ENCODE data around the gene TEX47.

Gene TEX47

DNA sequence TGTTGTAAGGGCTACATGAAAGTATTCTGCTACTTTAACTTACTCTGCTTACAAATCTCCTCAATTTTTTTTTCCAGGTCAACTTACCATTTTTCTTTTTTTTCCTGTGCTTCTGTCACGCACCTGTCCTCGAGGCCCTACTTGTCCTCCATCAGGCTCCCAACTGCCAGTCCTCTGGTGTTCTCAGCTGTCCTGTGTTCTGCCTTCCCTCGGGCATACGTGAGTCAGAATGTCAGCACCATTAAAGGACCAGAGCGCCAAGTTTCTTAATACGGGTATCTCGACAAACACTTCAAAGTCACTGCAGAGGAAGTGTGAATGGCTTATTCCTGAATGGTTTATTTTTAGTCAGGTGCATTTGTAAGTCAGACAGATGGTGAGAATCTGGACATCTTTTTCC lies at the start of gene TEX47:
Gene TEX47, minus strand, starts transcription at position 185 of the 400 bp plus-strand sequence. CDS start 795 bp downstream, outside the sequence.
- DNase-seq: no peak

DNA sequence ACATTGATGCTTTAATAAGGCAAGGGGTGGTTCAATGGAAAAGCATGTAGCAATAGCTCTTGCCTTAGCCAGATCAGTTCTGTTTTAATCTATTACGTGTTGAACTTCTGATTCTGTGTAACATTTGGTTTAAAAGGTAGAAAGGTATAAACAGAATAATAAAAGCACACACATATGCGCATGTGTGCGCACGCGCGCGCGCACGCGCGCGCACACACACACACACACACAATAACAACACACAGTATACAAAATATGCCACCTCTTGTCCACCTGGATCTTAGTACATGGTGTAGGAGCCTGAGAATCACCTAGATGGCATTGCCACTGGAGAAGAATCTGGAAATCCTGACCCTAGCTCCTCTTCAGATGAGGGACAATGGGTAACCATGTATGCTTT lies 49.6 kb upstream of the TEX47 start:
- no peak for DNase-seq

DNA sequence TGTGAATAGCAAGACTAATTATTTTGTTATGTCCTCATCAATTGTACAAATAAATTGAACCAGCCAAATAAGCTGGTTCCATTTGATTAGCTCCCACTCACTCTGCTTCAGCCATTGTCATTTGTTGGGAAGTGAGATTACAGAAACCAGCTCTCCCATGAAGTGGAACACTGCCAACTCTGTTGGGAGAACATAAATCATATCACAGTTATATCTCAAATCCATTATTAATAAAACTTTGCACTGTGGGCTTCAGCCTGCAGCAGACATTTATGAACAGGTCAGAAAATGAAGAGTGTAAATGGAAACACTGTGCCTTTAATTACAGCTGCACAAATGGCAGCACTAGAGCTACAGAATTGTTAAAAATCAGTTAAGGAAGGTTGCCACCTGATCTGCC lies 46.7 kb upstream of the TEX47 start:
- no peak for DNase-seq

DNA sequence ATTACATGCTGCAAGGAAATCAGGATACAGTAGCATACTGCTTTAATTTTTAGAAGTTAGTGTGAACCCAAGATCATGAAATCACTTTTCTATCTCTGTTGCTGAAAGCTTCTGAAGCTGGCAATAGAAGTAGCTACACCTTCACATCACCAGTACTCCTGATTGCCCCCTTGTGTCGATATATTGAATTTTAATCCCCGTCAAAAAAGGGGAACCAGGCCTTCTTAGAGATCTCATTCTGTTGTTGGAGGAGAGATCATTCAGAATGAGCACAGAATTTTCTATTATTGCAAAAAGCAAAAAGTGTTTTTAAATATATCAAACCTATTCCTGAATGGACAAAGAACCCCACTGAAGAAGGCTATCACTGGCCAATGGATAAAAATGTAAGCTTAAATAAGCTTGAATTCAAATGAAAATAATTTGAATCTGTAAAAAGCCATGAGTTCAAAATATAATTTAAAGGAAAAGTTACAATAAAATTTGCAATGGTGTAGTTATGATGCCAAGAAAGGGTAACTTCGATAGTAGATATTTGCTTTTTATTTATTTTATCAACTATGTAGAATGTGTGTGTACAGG lies 39.7 kb upstream of the TEX47 start:
- DNase-seq: no peak

DNA sequence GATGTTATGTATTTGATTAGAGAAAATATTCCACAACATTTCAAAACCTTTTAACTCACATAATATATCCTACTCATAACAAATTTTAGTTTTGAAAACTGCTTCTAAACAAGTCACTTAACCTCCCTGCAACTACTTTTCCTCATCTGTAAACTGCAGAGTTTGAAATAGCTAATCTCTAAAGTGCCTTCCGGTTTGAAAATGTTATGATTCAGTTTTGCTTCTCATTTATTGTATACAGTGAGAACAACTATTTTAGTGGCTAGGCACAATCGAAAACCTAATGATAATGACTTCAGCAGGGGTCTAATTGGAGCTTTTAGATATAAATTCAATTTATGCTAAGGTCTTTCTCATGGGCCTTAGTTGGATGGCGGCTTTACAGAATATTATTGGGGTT lies 30.7 kb upstream of the TEX47 start:
- no peak for DNase-seq

DNA sequence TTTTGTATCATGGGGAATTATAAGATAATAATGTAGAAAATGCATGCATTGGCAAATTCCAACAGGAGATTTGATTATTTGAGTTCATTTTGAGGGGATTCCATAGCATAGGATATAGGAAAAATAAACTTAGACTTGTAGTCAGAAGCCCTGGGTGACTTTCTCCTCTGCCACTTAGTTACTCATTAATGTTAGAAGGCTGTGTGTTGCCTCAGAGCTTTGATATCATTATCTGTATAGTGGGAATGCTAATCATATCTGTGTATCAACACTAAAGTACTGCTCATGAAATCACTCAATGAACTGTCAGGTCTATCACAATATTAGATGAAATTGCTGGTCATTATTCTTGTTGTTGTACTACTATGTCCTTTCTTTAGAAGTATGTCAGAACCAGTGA lies 23.0 kb upstream of the TEX47 start:
- DNase-seq: no peak

DNA sequence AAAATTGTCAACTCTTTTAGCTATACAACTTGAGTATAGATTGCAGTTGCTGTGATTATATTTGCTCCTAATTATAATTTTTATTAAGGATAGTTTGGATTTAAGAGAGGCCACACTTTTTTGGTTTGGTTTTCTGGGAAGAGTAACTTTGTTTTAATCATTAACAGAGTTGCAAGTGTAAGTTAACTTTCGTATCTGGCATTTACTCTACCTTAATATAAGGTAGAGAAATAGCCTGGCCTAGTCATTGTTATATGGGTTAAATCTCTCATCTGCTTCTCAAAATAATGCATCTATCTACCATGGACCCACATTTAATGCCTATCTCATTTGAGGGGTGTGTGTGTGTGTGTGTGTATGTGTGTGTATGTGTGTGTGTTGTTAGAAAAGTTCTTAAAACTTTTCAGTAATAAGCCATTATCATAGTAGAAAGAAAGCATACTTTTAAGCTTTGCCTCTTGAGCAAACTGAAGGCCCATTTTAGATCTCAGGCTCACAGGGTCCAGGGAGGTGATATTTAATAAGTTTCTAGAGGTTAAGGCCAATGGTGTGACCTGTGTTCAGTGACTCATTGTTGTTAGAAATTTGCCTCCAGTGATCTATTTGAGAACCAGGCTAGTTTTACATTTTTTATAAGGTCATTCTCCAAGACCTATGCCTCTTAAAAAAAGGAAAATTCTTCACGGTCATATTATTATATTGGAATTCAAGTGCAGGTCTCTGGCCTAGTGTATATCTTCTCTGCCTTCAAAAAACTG lies 10.9 kb upstream of the TEX47 start:
- no peak for DNase-seq

DNA sequence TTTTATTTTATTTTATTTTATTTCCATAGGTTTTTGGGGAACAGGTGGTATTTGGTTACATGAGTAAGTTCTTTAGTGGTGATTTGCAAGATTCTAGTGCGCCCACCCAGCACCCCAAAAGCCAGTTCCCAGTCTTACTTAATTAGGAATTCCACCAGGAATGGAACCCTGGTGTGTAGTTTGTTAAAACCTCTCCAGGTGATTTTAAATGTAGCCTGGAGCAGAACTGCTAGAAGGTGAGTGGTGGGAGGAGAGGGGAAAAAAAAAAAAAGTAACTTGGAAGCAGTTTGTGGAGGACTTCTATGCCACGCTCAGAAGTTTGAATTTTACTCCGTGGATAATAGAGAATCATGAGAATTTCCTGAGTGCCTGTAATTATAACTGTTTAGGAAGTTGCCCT lies 5.5 kb upstream of the TEX47 start:
- DNase-seq: no peak

DNA sequence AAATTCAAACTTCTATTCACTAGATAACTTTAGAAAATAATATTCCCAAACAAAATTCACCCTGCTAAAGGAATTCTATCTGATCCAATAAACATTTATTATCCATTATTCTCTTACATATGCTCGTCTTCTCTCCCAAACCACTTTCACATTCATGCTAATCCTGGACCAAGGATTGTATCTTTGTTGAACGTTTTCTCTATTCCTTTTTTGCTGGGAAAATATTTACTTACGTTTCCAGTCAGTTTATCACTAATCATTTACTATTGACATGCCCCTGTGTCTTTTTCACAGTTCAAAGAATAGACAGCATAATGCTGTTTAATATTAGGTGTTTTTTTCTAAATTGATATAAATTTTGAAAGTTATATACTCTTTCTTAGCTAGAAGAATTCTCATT lies 3.2 kb downstream of the TEX47 start:
- DNase-seq: no peak

DNA sequence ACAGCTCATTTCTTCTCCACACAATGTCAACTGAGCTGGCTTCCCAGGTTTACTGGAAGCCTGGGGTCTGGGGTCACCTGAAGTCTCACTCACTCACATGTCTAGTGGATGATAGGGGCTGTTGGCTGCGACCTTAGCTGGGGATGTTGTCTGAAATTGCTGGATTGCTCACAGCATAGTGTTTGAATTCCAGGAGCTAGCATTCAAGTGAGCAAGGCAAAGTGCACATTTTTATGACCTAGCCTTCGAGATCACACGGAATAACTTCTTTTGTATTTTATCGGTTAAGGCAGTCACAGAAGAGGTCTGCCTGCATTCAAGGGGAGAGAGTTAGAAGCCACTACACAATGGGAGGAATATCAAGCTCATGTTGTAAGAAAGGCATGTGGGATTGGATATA lies 3.6 kb downstream of the TEX47 start:
- no peak for DNase-seq

DNA sequence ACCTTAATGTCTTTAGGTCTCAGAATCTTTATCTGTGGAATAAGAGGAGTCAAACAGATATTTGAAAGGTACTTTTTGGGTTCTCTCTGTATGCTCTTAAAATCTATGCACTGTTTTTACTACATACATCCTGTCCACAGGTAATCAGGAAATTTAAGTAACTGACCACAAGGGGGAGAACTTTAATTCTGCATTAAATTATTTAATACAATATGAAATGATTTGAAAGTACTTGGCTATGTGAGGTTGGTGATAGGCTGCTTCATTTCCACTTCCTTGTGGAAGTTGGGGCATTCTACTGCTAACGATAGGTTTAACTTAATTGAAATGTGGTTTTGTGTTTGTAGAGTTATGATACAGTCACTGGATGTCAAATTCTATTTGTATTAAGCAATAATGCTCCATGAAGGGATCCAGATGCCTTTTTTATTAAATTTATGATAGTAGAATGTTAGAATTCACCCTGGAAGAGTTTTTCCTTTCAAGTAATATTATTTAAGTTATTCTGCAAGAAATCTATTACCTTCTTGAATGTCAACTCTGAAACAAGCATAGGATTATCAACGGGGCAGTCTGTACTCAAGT lies 6.0 kb downstream of the TEX47 start:
- DNase-seq: no peak

DNA sequence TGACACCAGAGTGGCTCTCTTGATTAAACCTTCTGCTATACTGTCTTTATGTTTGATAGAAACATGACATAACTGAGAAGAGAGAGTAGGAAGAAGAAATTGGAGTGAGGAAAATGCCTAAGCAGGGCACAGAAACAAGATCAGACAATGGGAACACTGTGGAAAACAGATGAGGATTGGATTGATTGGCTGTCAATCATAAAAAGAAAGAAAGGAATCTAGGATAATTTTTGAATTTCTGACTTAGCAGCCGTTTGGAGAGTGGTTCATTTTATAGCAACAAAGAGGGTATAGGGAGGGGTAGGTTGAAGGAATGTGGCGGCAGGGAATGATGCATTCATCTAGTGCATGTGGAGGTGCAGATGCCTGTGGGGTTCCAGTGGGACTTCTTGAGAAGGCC lies 7.8 kb downstream of the TEX47 start:
- DNase-seq: no peak

DNA sequence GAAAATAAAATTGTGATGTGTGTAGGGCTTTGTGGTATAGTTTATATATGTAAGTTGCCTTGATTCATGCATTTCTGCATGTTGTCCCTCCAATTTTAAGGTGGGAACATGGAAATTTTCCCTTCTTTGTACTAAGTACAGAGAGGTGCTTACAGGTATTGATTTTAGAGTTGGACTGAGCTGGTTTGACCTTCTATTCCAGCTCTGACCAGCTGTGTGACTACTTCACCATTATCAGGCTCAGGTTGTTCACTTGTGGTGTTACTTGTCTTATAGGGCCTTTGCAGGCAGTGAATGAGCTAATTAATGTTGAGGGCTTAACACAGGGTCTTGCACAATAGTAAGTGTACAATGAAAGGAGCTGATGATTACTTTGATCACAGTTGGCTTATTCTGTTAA lies 19.7 kb downstream of the TEX47 start:
- DNase-seq: no peak

DNA sequence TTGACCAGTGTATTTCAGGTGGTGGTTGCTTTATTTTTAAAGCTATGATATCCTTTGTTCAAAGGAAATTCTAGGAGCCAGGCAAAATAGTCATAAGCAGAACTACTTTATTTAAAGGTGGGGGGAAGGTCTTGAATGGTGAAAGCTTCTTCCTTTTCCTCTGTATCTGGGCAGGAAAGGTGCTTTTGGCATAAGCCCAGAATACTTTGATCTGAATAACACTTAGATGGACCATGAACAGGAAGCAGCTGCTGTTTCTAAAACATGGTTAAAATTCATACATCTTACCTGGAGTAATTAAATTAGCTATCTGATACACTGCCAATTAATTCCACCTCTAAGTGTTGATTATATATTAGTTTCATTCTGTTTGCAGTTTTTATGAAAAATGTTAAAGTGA lies 22.8 kb downstream of the TEX47 start:
- DNase-seq: no peak

DNA sequence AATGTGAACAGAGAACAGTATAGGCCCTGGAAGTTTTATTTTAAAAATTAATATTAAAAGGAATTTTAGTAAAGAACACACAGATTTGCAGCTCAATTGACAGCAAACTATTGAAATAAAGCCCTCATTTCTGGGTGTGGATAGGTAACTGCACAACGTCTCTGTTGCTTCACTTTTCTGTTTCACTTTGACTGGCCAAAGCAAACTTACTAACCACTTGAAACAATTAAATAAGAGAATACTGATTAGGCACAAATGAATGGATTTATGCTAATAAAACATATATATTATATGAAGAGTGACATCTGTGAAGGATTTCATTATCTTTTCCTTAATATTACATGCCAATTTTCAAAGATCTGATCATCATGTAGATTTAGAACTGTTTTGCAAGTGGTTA lies 24.1 kb downstream of the TEX47 start:
- DNase-seq: no peak

DNA sequence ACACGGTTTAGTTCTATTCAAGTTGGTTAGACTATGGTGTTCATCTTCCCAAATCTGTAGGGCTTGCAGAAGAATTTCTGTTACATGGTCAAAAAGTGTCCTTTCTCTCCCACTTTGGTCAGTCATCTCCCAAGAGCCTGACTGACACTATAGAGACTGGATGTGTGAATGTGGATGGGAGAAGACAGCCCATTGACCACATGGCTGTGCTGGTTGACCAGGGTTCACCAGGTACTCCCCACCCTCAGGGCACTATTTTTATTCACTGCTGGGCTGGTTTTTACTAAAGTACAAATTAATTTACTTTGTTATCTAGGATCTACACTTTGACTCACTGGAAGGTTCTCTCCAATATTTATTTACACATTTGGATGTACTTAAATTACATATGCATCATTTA lies 33.8 kb downstream of the TEX47 start:
- no peak for DNase-seq

DNA sequence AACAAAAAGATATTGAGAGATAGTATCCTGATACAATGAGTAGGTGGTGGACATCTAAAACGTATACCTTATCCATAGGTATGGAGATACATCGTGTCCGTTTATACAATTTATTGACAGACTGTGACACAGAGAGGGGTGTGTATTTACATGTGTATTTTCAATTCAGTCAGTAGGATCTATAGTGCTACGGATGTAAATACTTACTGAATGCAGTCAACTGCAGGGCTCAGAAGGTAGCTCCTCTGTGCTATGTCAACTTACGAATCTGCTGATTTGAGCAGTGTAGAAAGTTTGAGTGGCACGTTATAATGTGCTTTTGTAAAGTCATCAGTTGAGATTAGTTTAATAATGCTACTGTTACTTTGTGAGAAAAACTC lies 35.4 kb downstream of the TEX47 start:
- no peak for DNase-seq

DNA sequence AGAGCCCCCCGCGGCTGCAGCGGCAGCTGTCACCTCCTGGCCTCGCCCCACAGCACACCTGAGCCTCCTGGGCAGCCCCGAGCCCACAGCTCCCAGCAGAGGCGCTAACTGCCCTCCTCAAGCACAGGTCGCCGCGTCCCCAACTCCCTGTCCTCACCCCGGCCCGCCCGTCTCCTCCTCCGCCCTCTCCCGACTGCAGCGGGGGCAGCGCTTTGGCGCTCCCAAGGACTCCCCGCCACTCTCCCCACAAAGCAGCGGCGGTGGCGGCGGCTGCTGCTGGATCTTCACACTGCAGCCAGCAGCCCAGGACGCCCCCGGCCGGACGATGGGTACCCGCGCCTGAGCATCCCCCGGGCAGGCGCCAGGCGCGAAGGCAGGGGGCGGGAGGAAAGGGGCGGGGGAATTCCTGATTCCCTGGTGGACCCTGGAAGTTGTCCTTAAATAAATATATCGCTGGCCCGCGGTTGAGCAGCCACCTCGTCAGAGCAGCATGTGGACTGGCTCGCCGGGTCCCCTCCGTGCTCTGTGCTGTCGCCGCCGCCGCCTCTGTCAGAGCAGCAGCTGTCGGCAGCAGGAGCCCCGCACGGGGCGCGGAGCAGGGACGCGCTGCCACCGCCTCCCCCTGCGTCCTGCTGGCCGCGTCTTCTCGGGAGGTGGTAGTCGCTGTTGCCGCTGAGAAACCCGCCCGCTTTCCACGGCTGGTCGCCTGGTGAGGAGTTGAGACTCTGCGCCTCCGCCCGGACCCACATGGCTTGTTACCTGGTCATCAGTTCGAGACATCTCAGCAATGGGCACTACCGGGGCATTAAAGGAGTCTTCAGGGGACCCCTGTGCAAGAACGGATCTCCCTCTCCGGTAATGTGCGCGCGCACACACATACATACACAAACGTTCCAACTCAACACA lies 36.1 kb downstream of the TEX47 start, which contains the start of gene ZNF804B:
Gene ZNF804B, plus strand, starts transcription at position 471 of the 906 bp plus-strand sequence. Its CDS starts 277 bp downstream, at position 748.
- peak; percentile 52 for DNase-seq

DNA sequence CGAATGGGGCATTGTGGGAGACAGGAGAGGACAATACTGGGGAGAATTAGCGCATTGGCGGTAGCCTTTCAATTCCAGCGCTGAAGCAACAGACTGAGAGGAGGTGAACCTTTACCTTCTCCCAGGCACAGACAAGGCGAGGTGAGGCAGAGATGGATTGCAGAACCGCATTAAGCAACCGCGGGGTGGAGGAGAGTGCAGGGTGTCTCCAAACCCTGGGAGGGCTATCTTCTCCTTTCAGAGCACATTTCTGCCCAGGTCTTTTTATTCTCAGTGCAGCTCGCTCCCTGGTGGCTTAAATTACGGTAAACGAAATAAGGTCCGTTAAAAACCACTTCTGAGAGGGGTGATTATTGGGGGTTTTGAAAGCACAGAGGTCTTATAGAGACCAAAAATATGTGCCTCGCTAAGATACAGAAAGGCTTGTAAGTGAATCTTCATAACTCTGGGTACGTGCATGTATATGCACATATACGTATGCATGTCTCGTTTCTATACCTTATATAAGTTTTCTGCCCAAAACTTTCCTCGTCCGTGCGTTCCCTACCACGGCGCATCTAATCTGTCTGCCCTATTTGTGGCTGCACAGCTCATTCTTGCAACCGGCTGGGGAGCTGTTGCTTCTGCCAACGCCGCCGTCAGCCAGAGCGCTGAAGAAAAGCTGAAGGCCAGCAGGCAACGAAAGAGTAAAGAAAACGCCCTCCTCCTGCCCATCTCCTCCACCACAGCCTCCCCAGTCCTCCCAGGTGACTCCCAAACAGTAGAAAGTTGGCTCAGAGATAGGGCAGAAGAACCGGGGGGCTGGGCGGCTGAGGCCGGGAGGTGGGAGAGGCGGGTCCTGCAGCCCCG lies 36.9 kb downstream of the TEX47 start:
- peak; percentile 48 for DNase-seq

DNA sequence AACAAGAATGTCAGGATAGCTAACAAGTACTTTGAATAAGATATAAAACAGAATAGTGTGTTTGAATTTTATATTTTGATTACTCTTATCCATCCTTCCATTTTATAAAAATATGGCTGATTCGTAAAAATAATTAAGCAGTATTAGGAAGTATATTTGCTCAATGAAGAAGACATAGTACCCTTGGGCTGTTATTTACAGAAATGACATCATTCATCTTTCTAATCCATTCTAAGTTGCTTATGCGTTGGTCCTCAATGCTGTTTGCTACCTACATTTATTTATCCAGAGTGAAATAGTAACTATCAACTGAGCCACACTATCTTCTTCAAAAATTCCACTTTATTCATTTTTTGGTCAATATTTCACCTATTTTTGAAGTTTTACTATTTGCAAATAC lies 38.2 kb downstream of the TEX47 start:
- DNase-seq: no peak

DNA sequence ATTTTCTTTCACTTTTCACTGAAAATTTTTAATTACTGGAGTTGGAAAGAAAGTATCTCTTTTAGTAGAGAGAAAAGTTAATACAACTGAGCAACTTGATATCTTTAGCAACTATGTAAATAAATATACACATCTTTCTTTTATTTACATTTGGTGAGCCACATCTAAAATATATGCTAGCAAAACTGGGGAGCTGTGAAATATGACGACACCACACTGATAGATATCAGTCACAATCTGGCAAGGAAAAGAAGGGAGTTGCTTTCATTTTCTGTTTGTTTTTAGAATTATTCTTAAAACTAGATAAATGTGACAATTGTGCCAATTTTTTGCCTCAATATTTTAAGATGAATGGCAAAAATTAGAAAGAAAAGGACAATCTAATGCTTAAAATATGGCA lies 38.7 kb downstream of the TEX47 start:
- no peak for DNase-seq

DNA sequence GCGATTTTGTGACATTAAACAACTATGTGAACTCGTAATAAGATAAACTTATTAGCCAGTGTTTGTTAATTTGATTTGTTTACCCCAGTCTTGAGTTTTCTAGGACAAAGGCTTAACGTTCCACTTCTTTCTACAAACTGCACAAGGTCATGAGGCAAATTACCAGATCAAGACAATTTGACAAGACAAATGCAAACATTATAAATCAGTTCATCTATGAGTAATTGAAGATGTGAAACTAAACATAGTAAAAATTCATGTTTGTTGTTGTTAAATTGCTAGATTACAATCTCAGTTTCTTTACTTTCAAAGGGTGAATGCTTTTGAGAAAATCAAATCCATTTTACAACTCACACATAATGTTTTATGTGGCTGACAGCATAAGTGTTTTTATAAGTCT lies 49.4 kb downstream of the TEX47 start:
- no peak for DNase-seq
